ENCODE measurements around the gene KPNB1. TPM values are rescaled to one million over a fixed set of nuclear protein-coding genes. Genes with fewer than 3 reads are reported as not detected.

Gene KPNB1
- total and polyA plus RNA-seq, 2 of the 8 experiments (the other 6 are each of a cell fraction or from before 2014, with no cell fraction given): 171 to 625 TPM

- TF ChIP-seq GABPA (IDR thresholded peaks at IDR 0.05; ENCODE audit: borderline replicate concordance, insufficient read depth, low read length) (no peak), YY1 (IDR thresholded peaks at IDR 0.05; ENCODE audit: low read depth, low read length) (0 out of 2 replicates have a peak, but pooled peaks have one; percentile 21), BRCA1 (IDR thresholded peaks at IDR 0.05; ENCODE audit: low read depth, low read length) (no peak), GTF2F1 (IDR thresholded peaks at IDR 0.05; ENCODE audit: borderline replicate concordance, low read depth, low read length) (no peak), SIX5 (IDR thresholded peaks at IDR 0.05; ENCODE audit: low read depth, low read length) (no peak), SP1 (IDR thresholded peaks at IDR 0.05; ENCODE audit: low read depth, low read length) (peak; percentile 84; the same call in 1 of the 2 replicates), SP4 (IDR thresholded peaks at IDR 0.05; ENCODE audit: low read length) (no peak), CHD2 (IDR thresholded peaks at IDR 0.05; ENCODE audit: low read length) (no peak), TEAD4 (IDR thresholded peaks at IDR 0.05; ENCODE audit: low read depth, low read length) (no peak), KDM4A (IDR thresholded peaks at IDR 0.05; ENCODE audit: low read depth, low read length, severe bottlenecking) (no peak)
Measured at GRCh38 chr17:47650525-47651522, 1.1 kb downstream of the KPNB1 start (continued).
